GM21390 (cell line): ENCODE measurements around the gene SH3RF1.
"Not testable (repeated sequence)": the region's sequence is repeated elsewhere in the genome, so short reads cannot be mapped to it uniquely, and the experiment has no call there.

Experiments used
- ATAC-seq: cut with Tn5 transposase; IDR thresholded peaks from one replicate; pipeline ENCODE4 v1.9.1; 2021; ENCODE audit not compliant: unreplicated experiment

The SH3RF1 gene

GRCh38 chr4:169277838-169278237, 7.1 kb upstream of the SH3RF1 start:
- ATAC-seq, result not testable (repeated sequence)

- ATAC-seq, result no peak
Observed at GRCh38 chr4:169275180-169275579, 4.4 kb upstream of the SH3RF1 start.

GRCh38 chr4:169274033-169274432, 3.3 kb upstream of the SH3RF1 start:
- ATAC-seq, result no peak

GRCh38 chr4:169272265-169272886, 1.6 kb upstream of the SH3RF1 start:
- ATAC-seq, result peak; percentile 22

- peak; percentile 0 for ATAC-seq
Observed at GRCh38 chr4:169271692-169272007, 894 bp upstream of the SH3RF1 start.

- peak; percentile 51 for ATAC-seq
Observed at GRCh38 chr4:169269916-169270809, 593 bp downstream of the SH3RF1 start.

DNA sequence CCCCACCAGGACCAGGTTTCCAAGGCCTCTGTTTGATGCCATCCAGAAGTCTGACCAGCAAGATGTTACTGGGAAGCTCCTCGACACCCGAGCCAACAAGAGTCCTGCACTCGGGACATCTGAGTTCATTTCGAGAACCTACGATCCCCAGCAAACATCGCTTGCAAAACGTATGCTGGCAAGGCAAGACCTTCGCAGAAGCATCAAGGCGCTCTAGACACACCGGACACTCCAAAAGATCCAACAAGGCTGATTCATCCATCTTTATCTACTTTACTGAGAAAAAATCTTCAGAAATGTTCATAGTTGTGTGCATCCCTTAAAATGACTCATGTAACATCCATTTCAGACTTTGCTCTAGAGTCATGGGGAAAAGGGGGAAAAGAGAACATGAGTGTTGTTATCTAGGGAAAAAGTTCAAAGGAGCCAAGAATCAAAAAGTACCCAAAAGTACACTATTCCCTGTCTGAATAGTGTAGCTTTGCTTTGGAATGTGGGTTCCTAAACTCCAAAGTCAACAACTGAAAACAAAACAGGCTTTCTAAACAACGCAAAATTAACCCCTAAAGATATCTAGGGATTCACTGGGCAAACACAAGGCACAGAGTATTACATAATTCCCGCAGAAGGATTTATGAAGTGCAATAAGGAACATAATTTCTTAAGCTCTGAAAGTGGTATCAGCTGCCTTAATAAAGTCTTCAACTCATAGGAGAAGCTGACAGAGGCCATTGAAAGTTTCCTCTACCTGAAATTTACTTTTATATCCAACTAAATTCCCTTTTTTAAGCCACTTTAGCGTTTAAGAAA, 1.6 kb downstream of the SH3RF1 start:
- ATAC-seq, result no peak

GRCh38 chr4:169267070-169267469, 3.7 kb downstream of the SH3RF1 start:
- ATAC-seq, result no peak

GRCh38 chr4:169266661-169267060, 4.1 kb downstream of the SH3RF1 start:
- ATAC-seq, result no peak

GRCh38 chr4:169266081-169266480, 4.7 kb downstream of the SH3RF1 start:
- ATAC-seq, result no peak

DNA sequence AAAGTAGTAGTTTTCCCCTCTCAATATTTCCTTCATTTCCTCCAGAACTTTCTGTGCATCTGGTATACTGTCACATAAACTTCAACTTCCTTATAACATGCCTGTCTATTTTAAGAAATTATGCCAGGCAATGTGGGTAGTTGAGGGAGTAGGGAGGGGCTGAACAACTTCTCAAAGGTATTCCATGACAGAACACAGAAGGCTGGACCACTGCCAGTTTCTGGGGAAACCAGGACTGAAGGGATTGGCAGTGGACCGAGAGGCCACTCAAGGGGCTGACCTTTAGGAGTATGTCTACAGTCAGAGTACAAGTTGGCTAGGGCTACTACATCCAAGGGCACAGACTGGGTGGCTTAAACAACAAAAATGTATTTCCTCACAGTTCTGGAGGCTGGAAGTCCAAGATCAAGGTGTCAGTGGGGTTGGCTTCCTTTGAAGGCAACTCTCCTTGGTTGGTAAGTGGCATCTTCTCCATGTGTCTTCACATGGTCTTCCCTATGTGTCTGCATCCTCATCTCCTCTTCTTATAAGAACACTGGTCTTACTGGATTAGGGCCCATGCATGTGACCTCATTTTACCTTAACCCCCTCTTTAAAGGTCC, 6.9 kb downstream of the SH3RF1 start:
- no peak for ATAC-seq

- ATAC-seq, result no peak
Observed at GRCh38 chr4:169260217-169260866, 10.4 kb downstream of the SH3RF1 start.

DNA sequence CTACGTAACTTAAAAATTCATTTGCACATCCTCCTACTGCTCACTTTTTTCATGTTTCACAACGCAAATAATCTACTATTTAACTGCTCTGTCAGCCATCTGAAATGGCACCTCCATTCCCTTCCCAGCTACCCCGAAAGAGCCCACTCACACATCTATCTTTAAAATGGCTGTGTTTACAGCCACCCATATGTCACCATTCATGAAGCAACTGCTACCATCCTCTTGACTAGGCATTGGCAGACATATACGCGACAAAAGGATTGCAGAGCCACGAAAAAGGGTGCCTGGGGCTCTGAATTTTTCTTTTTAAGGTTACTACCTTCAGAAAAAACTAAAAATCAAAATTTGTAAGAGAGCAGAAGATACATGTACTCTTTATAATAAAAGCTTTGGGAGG, 11.5 kb downstream of the SH3RF1 start:
- no peak for ATAC-seq

GRCh38 chr4:169258141-169258540, 12.6 kb downstream of the SH3RF1 start:
- no peak for ATAC-seq

- ATAC-seq, result no peak
Observed at GRCh38 chr4:169256856-169257761, 13.6 kb downstream of the SH3RF1 start.

- no peak for ATAC-seq
Observed at GRCh38 chr4:169256101-169256612, 14.6 kb downstream of the SH3RF1 start.

GRCh38 chr4:169254546-169254983, 16.2 kb downstream of the SH3RF1 start:
- no peak for ATAC-seq

- no peak for ATAC-seq
Observed at GRCh38 chr4:169253904-169254303, 16.9 kb downstream of the SH3RF1 start.

DNA sequence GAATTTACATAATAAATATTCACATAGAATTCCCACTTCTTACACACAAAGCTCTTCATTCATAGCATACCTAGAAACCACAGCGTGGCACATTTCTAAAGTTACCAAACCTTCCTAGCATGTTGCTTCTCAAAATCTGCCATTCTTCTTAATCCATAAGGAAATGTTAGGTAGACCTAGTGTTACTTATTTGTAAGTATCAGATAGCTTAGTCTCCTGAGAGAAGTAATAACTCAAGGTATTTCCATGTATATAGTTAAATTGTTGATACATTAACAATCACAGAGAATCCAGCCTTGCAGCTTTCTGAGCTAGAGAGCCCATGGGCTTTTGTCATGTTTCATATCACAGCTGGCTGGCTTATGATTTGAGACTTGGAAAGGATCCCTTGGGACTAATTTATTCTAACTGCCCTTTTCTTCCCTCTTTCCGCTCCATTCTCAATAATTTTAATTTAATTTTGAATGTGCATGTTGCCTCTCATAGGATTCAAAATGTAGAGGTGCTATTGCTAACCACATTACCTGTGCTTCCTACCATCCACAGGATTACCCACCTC, 17.6 kb downstream of the SH3RF1 start:
- ATAC-seq, result no peak
